IMR-90 (cell line): ENCODE results near the gene FBXO31.
"Not testable (repeated sequence)": the region's sequence is repeated elsewhere in the genome, so short reads cannot be mapped to it uniquely, and the experiment has no call there.

Experiments
- BHLHE40 ChIP-seq: fragments of 150-350 bp; IDR thresholded peaks from 2 replicates; pipeline ENCODE4 v1.6.1; 2016; ENCODE audit warnings: mild to moderate bottlenecking, low read depth, low read length
- MXI1 ChIP-seq: IDR thresholded peaks from 2 replicates; pipeline ENCODE4 v1.6.1; 2012; ENCODE audit warnings: low read depth, mild to moderate bottlenecking, low read length, moderate library complexity, borderline replicate concordance
- SMC3 ChIP-seq: fragments of 150-350 bp; IDR thresholded peaks from 2 replicates; pipeline ENCODE4 v1.6.1; 2016; ENCODE audit warnings: low read depth, mild to moderate bottlenecking, antibody characterized with exemption, low read length, moderate library complexity
- TF ChIP-seq, protein P1 (sequence below): conservative IDR thresholded peaks from 2 replicates; pipeline ENCODE4 v1.5.1; 2012; ENCODE audit warnings: mild to moderate bottlenecking, low read depth, low read length, improper control_type of control experiment

DNA sequence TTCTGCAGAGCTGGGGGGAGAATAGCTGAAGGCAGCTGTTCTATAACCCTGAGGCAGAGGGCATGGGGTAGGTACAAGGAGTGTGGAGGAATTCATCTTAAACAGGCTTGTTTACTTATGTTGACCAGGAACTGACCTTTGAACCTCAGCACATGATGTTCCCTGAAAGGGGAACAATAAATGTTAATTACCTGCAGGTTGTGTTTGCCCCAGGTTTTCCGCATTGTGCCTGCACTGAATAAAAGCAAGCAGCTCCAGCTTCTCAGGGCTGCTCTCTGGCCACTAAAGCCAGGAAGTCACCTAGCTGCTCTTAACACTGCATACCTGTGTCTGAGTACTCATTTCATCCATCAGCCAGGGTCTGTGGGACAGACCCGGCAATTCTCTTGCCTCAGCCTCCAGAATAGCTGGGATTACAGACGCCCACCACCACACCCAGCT, 4.2 kb downstream of the FBXO31 start:
- TF ChIP-seq, protein P1, sequence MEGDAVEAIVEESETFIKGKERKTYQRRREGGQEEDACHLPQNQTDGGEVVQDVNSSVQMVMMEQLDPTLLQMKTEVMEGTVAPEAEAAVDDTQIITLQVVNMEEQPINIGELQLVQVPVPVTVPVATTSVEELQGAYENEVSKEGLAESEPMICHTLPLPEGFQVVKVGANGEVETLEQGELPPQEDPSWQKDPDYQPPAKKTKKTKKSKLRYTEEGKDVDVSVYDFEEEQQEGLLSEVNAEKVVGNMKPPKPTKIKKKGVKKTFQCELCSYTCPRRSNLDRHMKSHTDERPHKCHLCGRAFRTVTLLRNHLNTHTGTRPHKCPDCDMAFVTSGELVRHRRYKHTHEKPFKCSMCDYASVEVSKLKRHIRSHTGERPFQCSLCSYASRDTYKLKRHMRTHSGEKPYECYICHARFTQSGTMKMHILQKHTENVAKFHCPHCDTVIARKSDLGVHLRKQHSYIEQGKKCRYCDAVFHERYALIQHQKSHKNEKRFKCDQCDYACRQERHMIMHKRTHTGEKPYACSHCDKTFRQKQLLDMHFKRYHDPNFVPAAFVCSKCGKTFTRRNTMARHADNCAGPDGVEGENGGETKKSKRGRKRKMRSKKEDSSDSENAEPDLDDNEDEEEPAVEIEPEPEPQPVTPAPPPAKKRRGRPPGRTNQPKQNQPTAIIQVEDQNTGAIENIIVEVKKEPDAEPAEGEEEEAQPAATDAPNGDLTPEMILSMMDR = not testable (repeated sequence)
- not testable (repeated sequence) for TF ChIP-seq SMC3, MXI1, BHLHE40
